MM.1S (cell line): ENCODE measurements around the gene CASP8.

ENCODE experiments used
- DNase-seq: peaks from one replicate; pipeline ENCODE4 v3.0.0-alpha.2; 2015
- H2AFZ ChIP-seq: fragments of 300-600 bp; sonication (generic); 2 replicates; pipeline ENCODE4 v1.6.0; 2016; ENCODE audit warnings: antibody characterized with exemption, low read length
- H3F3A ChIP-seq: fragments of 300-600 bp; sonication (generic); 2 replicates; pipeline ENCODE4 v1.6.1; 2016; ENCODE audit warnings: mild to moderate bottlenecking, antibody characterized with exemption, low read length, moderate library complexity, mixed read lengths; ENCODE audit not compliant: insufficient read depth
- H3K27ac ChIP-seq: fragments of 300-600 bp; sonication (generic); 2 replicates; pipeline ENCODE4 v1.5.1; 2016; ENCODE audit warnings: mild to moderate bottlenecking, low read length
- H3K27me3 ChIP-seq: fragments of 300-600 bp; sonication (generic); replicated peaks from 2 replicates; pipeline ENCODE4 v1.6.0; 2016; ENCODE audit warnings: low read length; ENCODE audit not compliant: insufficient read depth
- H3K36me3 ChIP-seq: fragments of 300-600 bp; sonication (generic); replicated peaks from 2 replicates; pipeline ENCODE4 v1.6.1; 2016; ENCODE audit warnings: mild to moderate bottlenecking, low read length, mixed read lengths; ENCODE audit not compliant: insufficient read depth
- H3K4me1 ChIP-seq: fragments of 300-600 bp; sonication (generic); 2 replicates; pipeline ENCODE4 v1.6.1; 2016; ENCODE audit warnings: low read length, mixed read lengths
- H3K4me2 ChIP-seq: fragments of 300-600 bp; sonication (generic); 2 replicates; pipeline ENCODE4 v1.6.0; 2016; ENCODE audit warnings: low read depth, low read length
- H3K4me3 ChIP-seq: fragments of 300-600 bp; sonication (generic); 2 replicates; pipeline ENCODE4 v1.5.1; 2016; ENCODE audit warnings: low read length, mixed read lengths
- H3K79me2 ChIP-seq: fragments of 300-600 bp; sonication (generic); 2 replicates; pipeline ENCODE4 v1.6.1; 2016; ENCODE audit warnings: mixed run types, low read length, mixed read lengths
- H3K9ac ChIP-seq: fragments of 300-600 bp; sonication (generic); 2 replicates; pipeline ENCODE4 v1.6.1; 2016; ENCODE audit warnings: low read length, mixed read lengths
- H3K9me2 ChIP-seq: fragments of 300-600 bp; sonication (generic); replicated peaks from 2 replicates; pipeline ENCODE4 v1.6.1; 2016; ENCODE audit warnings: mild to moderate bottlenecking, low read length, mixed read lengths; ENCODE audit not compliant: insufficient read depth
- H3K9me3 ChIP-seq: fragments of 300-600 bp; sonication (generic); replicated peaks from 2 replicates; pipeline ENCODE4 v1.6.1; 2016; ENCODE audit warnings: mild to moderate bottlenecking, low read length, mixed read lengths; ENCODE audit not compliant: insufficient read depth
- H4K20me1 ChIP-seq: fragments of 300-600 bp; sonication (generic); 2 replicates; pipeline ENCODE4 v1.6.1; 2016; ENCODE audit warnings: mild to moderate bottlenecking, low read length, moderate library complexity, mixed read lengths; ENCODE audit not compliant: insufficient read depth
- CTCF ChIP-seq: fragments of 300-600 bp; sonication (generic); IDR thresholded peaks from 2 replicates; pipeline ENCODE4 v1.5.1; 2016; ENCODE audit warnings: antibody characterized with exemption, low read length, mixed read lengths
- EZH2 ChIP-seq: fragments of 300-600 bp; sonication (generic); optimal IDR thresholded peaks from 2 replicates; pipeline ENCODE3; 2017; ENCODE audit warnings: low read depth, mild to moderate bottlenecking, antibody characterized with exemption, low read length, mixed read lengths
- EZH2phosphoT487 ChIP-seq: fragments of 300-600 bp; sonication (generic); IDR thresholded peaks from 2 replicates; pipeline ENCODE4 v1.6.1; 2018; ENCODE audit warnings: antibody characterized with exemption, low read length

The CASP8 gene

GRCh38 chr2:201322772-201323171 is 62.4 kb downstream of the CASP8 start:
- H3K9me3 ChIP-seq: no peaks in the 10 kb centered on the region; the same call in 1 of the 2 replicates
- no peak for DNase-seq
- H3K36me3 ChIP-seq: no peaks in the 10 kb centered on the region
- H3K27ac ChIP-seq: no peak overlapping the region
- H3K9ac ChIP-seq: no peak overlapping the region
- no peak overlapping the region for H2AFZ ChIP-seq
- no peak overlapping the region for H3K4me2 ChIP-seq
- no peak for TF ChIP-seq CTCF
- TF ChIP-seq EZH2phosphoT487: no peak
- no peak for TF ChIP-seq EZH2
- H4K20me1 ChIP-seq: no peaks in the 10 kb centered on the region
- no peaks in the 10 kb centered on the region for H3K27me3 ChIP-seq
- H3K4me3 ChIP-seq: no peak overlapping the region
- H3K79me2 ChIP-seq: no peaks in the 10 kb centered on the region
- H3F3A ChIP-seq: no peaks in the 10 kb centered on the region
- no peaks in the 10 kb centered on the region for H3K9me2 ChIP-seq
- no peaks in the 10 kb centered on the region for H3K4me1 ChIP-seq

DNA sequence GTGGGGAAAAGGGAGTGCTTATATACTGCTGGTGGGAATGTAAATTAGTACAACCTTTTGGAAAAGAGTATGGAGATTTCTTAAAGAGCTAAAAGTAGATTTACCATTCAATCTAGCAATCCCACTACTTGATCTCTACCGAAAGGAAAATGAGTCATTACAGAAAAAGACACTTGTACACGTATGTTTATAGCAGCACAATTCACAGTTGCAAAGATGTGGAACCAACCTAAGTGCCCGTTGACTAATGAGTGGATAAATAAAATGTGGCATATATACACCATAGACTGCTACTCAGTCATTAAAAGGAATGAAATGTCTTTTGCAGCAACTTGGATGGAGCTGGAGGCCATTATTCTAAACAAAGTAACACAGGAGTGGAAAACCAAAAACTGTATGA is 67.3 kb downstream of the CASP8 start:
- no peaks in the 10 kb centered on the region for H3K4me1 ChIP-seq
- no peaks in the 10 kb centered on the region for H3K36me3 ChIP-seq
- H2AFZ ChIP-seq: no peak overlapping the region
- DNase-seq: no peak
- no peaks in the 10 kb centered on the region for H3K9me2 ChIP-seq
- no peak overlapping the region for H3K27ac ChIP-seq
- H3K27me3 ChIP-seq: no peaks in the 10 kb centered on the region
- H3K4me2 ChIP-seq: no peak overlapping the region
- H4K20me1 ChIP-seq: no peaks in the 10 kb centered on the region
- H3K79me2 ChIP-seq: no peaks in the 10 kb centered on the region
- H3F3A ChIP-seq: no peaks in the 10 kb centered on the region
- no peak overlapping the region for H3K4me3 ChIP-seq
- no peak overlapping the region for H3K9ac ChIP-seq
- no peaks in the 10 kb centered on the region; the same call in 1 of the 2 replicates for H3K9me3 ChIP-seq
- TF ChIP-seq EZH2phosphoT487 (no peak), EZH2 (no peak), CTCF (no peak)

DNA sequence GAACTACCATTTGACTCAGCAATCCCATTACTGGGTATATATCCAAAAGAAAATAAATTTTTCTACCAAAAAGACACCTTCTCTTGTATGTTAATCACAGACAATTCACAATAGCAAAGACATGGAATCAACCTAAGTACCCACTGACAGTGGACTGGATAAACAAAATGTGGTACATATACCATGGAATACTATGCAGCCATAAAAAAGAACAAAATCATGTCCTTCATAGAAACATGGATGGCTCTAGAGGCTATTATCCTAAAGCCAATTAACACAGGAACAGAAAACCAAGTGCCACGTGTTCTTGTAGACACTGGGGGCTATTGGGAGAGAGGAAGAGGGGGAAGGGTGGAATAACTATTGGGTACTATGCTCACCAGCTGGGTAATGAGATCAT is 69.1 kb downstream of the CASP8 start:
- Histone ChIP-seq H4K20me1 (no peaks in the 10 kb centered on the region), H3K79me2 (no peaks in the 10 kb centered on the region), H3K9me2 (no peaks in the 10 kb centered on the region), H3K4me2 (no peak overlapping the region), H3K4me3 (no peak overlapping the region), H3K4me1 (no peaks in the 10 kb centered on the region), H3K9me3 (no peaks in the 10 kb centered on the region), H3F3A (no peaks in the 10 kb centered on the region), H3K36me3 (no peaks in the 10 kb centered on the region), H2AFZ (no peak overlapping the region), H3K9ac (no peak overlapping the region), H3K27me3 (no peaks in the 10 kb centered on the region), H3K27ac (no peak overlapping the region)
- TF ChIP-seq EZH2: no peak
- no peak for TF ChIP-seq EZH2phosphoT487
- no peak for TF ChIP-seq CTCF
- no peak for DNase-seq
